Small intestine (tissue), 16 donors: ENCODE results near the gene KMT2B. TPM values are rescaled to one million over a fixed set of nuclear protein-coding genes. Genes with fewer than 3 reads are reported as not detected.
A peak's percentile ranks its signal among the peaks of the same experiment; 100 is the strongest.

ENCODE experiments used
- DNase-seq, 2 donors: peaks; one replicate each; pipeline versions ENCODE4 v3.0.0 to v3.0.0-alpha.2; 2013
- FAIRE-seq: peaks from 2 replicates; lab custom pipeline; 2012; peaks lifted over from hg19 to GRCh38; lab: Jason Lieb, UNC
- H3K27ac ChIP-seq, 3 donors: one replicate each; pipeline ENCODE4 v1.5.1; 2013; ENCODE audit warnings: low read length in 2 of 3, mild to moderate bottlenecking in 2 of 3, control low read depth in 1 of 3, inconsistent platforms in 1 of 3, low read depth in 1 of 3, moderate library complexity in 1 of 3
- H3K27me3 ChIP-seq, 3 donors: one replicate each; pipeline ENCODE4 v1.6.1; 2013; ENCODE audit warnings: low read length in 3 of 3, inconsistent platforms in 1 of 3; ENCODE audit not compliant: control insufficient read depth in 3 of 3, insufficient read depth in 3 of 3
- H3K36me3 ChIP-seq, 3 donors: one replicate each; pipeline ENCODE4 v1.6.1; 2013; ENCODE audit warnings: low read length in 3 of 3, inconsistent platforms in 1 of 3, low read depth in 1 of 3, mild to moderate bottlenecking in 1 of 3, moderate library complexity in 1 of 3; ENCODE audit not compliant: control insufficient read depth in 3 of 3, insufficient read depth in 2 of 3
- H3K4me1 ChIP-seq, 3 donors: one replicate each; pipeline ENCODE4 v1.6.1; 2013; ENCODE audit warnings: low read length in 2 of 3, inconsistent platforms in 1 of 3, low read depth in 1 of 3, mild to moderate bottlenecking in 1 of 3, moderate library complexity in 1 of 3; ENCODE audit not compliant: control insufficient read depth in 3 of 3, insufficient read depth in 2 of 3
- H3K4me3 ChIP-seq, 3 donors: one replicate each; pipeline ENCODE4 v1.5.1; 2013; ENCODE audit warnings: low read length in 3 of 3, control low read depth in 1 of 3, inconsistent platforms in 1 of 3, low read depth in 1 of 3, mild to moderate bottlenecking in 1 of 3, moderate library complexity in 1 of 3
- H3K9me3 ChIP-seq, 2 donors: one replicate each; pipeline ENCODE4 v1.6.1; 2013; ENCODE audit warnings: low read depth in 1 of 2, low read length in 1 of 2; ENCODE audit not compliant: control insufficient read depth in 2 of 2, insufficient read depth in 1 of 2
- WGBS, 3 donors: extraction: QIAGEN DNeasy Blood & Tissue Kit; methylation state at CpG; one replicate each; pipeline ENCODE4 v1.1.7; 2013; 5-methylcytosine and 5-hydroxymethylcytosine counted together
- long read RNA-seq, 10 donors: transcript quantifications; one replicate each; lab custom pipeline, GENCODE V29; 2026
- polyA plus RNA-seq, 4 donors: library from polyadenylated mRNA; stranded (reverse) in 3 of 4; unstranded in 1 of 4; fragments of 200-250 nt in 3 of 4; fragments of 120-200 nt in 1 of 4; gene quantifications; one replicate each; pipeline versions ENCODE4 v1.2.1 to v1.2.3, GENCODE V29; 2013
- donor health status: healthy with polysubstance abuse.
- donor health status: control.
- donor health status: control.
- donor health status: Bipolar disorder and iron deficiency.
- donor health status: healthy.

KMT2B gene, protein sequence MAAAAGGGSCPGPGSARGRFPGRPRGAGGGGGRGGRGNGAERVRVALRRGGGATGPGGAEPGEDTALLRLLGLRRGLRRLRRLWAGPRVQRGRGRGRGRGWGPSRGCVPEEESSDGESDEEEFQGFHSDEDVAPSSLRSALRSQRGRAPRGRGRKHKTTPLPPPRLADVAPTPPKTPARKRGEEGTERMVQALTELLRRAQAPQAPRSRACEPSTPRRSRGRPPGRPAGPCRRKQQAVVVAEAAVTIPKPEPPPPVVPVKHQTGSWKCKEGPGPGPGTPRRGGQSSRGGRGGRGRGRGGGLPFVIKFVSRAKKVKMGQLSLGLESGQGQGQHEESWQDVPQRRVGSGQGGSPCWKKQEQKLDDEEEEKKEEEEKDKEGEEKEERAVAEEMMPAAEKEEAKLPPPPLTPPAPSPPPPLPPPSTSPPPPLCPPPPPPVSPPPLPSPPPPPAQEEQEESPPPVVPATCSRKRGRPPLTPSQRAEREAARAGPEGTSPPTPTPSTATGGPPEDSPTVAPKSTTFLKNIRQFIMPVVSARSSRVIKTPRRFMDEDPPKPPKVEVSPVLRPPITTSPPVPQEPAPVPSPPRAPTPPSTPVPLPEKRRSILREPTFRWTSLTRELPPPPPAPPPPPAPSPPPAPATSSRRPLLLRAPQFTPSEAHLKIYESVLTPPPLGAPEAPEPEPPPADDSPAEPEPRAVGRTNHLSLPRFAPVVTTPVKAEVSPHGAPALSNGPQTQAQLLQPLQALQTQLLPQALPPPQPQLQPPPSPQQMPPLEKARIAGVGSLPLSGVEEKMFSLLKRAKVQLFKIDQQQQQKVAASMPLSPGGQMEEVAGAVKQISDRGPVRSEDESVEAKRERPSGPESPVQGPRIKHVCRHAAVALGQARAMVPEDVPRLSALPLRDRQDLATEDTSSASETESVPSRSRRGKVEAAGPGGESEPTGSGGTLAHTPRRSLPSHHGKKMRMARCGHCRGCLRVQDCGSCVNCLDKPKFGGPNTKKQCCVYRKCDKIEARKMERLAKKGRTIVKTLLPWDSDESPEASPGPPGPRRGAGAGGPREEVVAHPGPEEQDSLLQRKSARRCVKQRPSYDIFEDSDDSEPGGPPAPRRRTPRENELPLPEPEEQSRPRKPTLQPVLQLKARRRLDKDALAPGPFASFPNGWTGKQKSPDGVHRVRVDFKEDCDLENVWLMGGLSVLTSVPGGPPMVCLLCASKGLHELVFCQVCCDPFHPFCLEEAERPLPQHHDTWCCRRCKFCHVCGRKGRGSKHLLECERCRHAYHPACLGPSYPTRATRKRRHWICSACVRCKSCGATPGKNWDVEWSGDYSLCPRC (N-terminal part only)
- 10 to 100 TPM; 21.6 to 47.9 (median 26.3) TPM for polyA plus RNA-seq
- long read RNA-seq, donor 1, partial matches to known transcripts = 10 of 14 reads
- long read RNA-seq, donor 1, other reads (novel, unspliced or antisense) = 0 of 14 reads
- long read RNA-seq, donor 2, partial matches to known transcripts = 0 of 1 reads
- long read RNA-seq, donor 2, other reads (novel, unspliced or antisense) = 0 of 1 reads
- long read RNA-seq, donor 3, partial matches to known transcripts = 0 of 2 reads
- long read RNA-seq, donor 3, other reads (novel, unspliced or antisense) = 0 of 2 reads
- long read RNA-seq, donor 4 = 0 reads
- long read RNA-seq, donor 5, partial matches to known transcripts = 0 of 1 reads
- long read RNA-seq, donor 5, other reads (novel, unspliced or antisense) = 0 of 1 reads
- long read RNA-seq, donor 6, partial matches to known transcripts = 0 of 1 reads
- long read RNA-seq, donor 6, other reads (novel, unspliced or antisense) = 0 of 1 reads
- long read RNA-seq, donor 7, partial matches to known transcripts = 39 of 372 reads
- long read RNA-seq, donor 7, other reads (novel, unspliced or antisense) = 331 of 372 reads
- long read RNA-seq, donor 8 = 0 reads
- long read RNA-seq, donor 9 = 0 reads
- long read RNA-seq, donor 10, partial matches to known transcripts = 6 of 8 reads
- long read RNA-seq, donor 10, other reads (novel, unspliced or antisense) = 0 of 8 reads

DNA sequence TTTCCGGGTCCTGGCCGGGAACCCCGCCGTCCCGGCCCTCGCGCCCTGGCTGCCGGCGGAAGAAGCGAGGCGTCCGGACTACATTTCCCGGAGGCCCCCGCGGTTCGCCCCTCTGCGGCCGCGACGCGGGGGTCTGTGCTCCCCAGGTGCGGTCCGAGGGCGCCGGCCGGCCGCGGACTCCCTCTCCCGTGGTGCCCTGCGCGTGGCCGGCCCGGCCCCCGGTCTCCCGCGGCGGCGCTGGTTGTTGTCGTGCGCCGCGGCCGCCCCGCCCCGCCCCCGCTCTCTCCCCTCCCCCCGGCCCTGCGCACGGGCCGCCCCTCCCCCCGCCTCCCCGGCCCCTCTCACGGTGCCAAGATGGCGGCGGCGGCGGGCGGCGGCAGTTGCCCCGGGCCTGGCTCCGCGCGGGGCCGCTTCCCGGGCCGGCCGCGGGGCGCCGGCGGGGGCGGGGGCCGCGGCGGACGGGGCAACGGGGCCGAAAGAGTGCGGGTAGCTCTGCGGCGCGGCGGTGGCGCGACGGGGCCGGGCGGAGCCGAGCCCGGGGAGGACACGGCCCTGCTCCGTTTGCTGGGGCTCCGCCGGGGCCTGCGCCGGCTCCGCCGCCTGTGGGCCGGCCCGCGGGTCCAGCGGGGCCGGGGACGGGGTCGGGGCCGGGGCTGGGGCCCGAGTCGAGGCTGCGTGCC, at the start of gene KMT2B:
KMT2B (plus strand) TSS at position 339 of the 680 bp plus-strand sequence; CDS start at position 355, 16 bp downstream.
- peak within 1 kb of the TSS; percentile 92 to 95 (median 93) for H3K4me3 ChIP-seq
- WGBS, 3 donors = 0 to 1% (median 0%) methylated on average over 7 to 108 of the region's 109 CpGs
- H3K9me3 ChIP-seq = no peaks in the 10 kb centered on the region
- DNase-seq = peak in 1 of 2 donors; percentile 98
- H3K27ac ChIP-seq = peak within 1 kb of the TSS; percentile 82 to 94 (median 86)
- no peaks in the 10 kb centered on the region for H3K27me3 ChIP-seq
- peaks cover 0 to 25% (median 11%) of the 10 kb centered on the region in 3 donors for H3K4me1 ChIP-seq
- no peak for FAIRE-seq
- peaks cover 7 to 33% (median 8%) of the 10 kb centered on the region in 3 donors for H3K36me3 ChIP-seq

DNA sequence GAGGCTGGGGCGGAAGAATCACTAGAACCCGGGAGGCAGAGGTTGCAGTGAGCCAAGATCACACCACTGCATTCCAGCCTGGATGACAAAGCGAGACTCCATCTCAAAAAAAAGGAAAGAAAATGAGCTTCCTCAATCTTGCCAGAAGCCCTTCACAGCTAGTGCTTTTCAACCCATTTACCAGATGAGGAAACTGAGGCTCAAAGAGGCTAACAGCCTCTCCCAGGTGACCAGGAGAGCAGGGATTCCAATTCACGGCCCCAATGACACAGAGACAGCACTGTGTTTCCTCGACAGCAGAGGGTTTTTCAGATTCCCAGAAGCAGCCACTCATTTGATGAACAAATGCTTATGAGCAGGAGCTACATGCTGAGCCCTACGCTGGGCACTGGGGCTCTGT, 48.2 kb upstream of the KMT2B start:
- no peak overlapping the region for H3K4me3 ChIP-seq
- DNase-seq = no peak
- H3K27ac ChIP-seq = no peak overlapping the region
- no peaks in the 10 kb centered on the region for H3K4me1 ChIP-seq
- 50 to 74% (median 51%) methylated on average over 6 of the region's 6 CpGs for WGBS, 3 donors
- H3K9me3 ChIP-seq = no peaks in the 10 kb centered on the region
- FAIRE-seq = no peak
- peaks cover 0 to 6% (median 4%) of the 10 kb centered on the region in 3 donors for H3K36me3 ChIP-seq
- peaks cover 0 to 20% (median 8%) of the 10 kb centered on the region in 3 donors for H3K27me3 ChIP-seq

DNA sequence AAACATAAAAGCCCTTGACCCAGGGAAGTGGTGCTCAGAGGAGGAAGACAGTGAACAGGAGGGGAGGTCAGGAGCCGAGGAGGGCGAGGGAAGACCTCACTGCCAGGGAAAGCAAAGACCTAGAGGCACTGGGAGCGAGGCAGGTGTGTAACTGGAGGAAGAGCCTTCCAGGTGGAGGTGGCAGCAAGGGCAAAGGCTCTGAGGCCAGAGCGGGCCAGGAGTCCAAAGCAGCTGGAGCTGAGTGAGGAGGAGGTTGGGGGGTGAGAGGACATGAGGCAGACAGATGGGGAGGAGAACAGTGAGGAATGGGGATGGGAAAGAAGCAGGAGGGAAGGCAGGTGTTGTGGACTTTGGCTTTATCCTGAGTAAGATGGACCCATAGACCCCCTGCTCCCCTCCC, 47.8 kb upstream of the KMT2B start:
- WGBS, 3 donors = 14 to 47% (median 33%) methylated on average over 4 of the region's 4 CpGs
- H3K27me3 ChIP-seq = peaks cover 0 to 20% (median 8%) of the 10 kb centered on the region in 3 donors
- peak; percentile 25 to 56 for DNase-seq
- H3K9me3 ChIP-seq = no peaks in the 10 kb centered on the region
- H3K27ac ChIP-seq = no peak overlapping the region
- no peak overlapping the region for H3K4me3 ChIP-seq
- H3K4me1 ChIP-seq = no peaks in the 10 kb centered on the region
- H3K36me3 ChIP-seq = peaks cover 0 to 6% (median 3%) of the 10 kb centered on the region in 3 donors
- no peak for FAIRE-seq

DNA sequence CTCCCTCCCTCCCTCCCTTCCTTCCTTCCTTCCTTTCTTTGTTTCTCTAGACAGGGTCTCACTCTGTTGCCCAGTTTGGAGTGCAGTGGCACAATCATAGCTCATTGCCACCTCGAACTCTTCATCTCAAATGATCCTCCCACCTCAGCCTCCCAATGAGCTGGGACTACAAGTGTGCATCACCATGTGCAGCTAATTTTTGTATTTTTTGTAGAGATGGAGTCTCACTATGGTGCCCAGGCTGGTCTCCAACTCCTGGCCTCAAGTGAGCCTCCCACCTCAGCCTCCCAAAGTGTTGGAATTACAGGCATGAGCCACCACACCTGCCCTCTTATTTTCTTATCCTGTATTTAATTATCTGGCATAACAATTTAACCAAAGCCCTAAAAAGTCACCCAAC, 47.1 kb upstream of the KMT2B start:
- no peak overlapping the region for H3K4me3 ChIP-seq
- no peaks in the 10 kb centered on the region for H3K4me1 ChIP-seq
- DNase-seq (no peak), FAIRE-seq (no peak)
- H3K27me3 ChIP-seq = peaks cover 0 to 20% (median 8%) of the 10 kb centered on the region in 3 donors
- WGBS, 3 donors = 15 to 70% (median 50%) methylated on average over 1 of the region's 1 CpG
- H3K9me3 ChIP-seq = no peaks in the 10 kb centered on the region
- H3K27ac ChIP-seq = no peak overlapping the region
- H3K36me3 ChIP-seq = peaks cover 0 to under 1% (median under 1%) of the 10 kb centered on the region in 3 donors

DNA sequence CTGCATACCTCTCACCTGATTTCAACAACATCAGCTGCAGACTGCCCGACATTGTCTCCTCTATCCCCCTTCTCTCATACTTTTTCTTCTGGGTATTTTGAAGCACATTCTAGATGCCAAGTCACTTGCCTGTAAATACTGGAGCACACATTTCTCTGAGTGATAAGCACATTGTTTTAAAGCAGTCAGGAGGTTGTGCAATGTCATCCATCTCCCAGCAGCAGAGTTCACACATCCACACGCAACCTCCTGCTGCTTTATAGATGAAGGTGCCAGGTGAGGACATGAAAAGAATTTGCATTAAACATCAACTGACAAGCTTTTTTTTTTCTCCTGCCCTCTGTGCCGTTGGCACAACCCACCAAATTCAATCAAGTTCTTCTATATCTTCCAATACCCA, 46.0 kb upstream of the KMT2B start:
- DNase-seq (peak; percentile 33 to 46), FAIRE-seq (no peak)
- H3K9me3 ChIP-seq = no peaks in the 10 kb centered on the region
- no peaks in the 10 kb centered on the region for H3K4me1 ChIP-seq
- H3K4me3 ChIP-seq = no peak overlapping the region
- H3K36me3 ChIP-seq = no peaks in the 10 kb centered on the region
- H3K27me3 ChIP-seq = peaks cover 0 to 20% (median 8%) of the 10 kb centered on the region in 3 donors
- no peak overlapping the region for H3K27ac ChIP-seq
- 11 to 37% (median 19%) methylated on average over 3 of the region's 3 CpGs for WGBS, 3 donors

DNA sequence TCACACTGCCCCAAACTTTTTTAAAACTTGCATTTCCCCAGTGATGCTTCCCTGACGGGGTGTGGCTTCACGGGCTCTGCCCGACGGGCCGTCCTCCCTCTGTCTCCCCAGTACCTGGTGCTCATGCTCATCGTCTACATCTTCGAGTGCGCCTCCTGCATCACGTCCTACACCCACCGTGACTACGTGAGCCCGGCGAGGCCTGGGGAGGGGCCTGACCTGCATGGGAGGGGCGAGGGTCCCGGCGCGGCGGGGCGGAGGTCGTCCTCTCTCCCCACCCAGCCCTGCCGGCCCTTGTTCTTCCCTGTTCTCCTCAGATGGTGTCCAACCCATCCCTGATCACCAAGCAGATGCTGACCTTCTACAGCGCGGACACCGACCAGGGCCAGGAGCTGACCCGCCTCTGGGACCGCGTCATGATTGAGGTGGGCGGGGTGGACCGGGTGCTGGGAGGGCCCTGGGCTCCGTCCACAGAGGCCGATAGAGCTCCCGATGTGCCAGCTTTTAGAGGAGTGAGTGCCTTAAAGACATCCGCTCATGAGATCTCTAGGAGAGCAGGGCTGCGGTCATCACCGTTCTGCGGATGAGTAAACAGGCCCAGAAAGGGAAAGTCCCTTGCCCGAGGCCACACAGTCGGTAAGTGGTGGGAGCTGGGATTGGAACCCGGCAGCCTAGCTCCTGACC, 44.5 kb upstream of the KMT2B start:
- H3K9me3 ChIP-seq = no peaks in the 10 kb centered on the region
- DNase-seq (peak in 1 of 2 donors; percentile 25), FAIRE-seq (no peak)
- H3K27ac ChIP-seq = no peak overlapping the region
- H3K36me3 ChIP-seq = no peaks in the 10 kb centered on the region
- no peak overlapping the region for H3K4me3 ChIP-seq
- peaks cover 0 to 20% (median 8%) of the 10 kb centered on the region in 3 donors for H3K27me3 ChIP-seq
- 2 to 4% (median 2%) methylated on average over 34 to 39 of the region's 39 CpGs for WGBS, 3 donors
- no peaks in the 10 kb centered on the region for H3K4me1 ChIP-seq
